Measurements from ENCODE around the gene TYROBP. TPM values are rescaled to one million over a fixed set of nuclear protein-coding genes. Genes with fewer than 3 reads are reported as not detected.

Gene TYROBP
- total and polyA plus RNA-seq, 2 of the 4 experiments (the other 2 are of a cell fraction): not detected

DNA sequence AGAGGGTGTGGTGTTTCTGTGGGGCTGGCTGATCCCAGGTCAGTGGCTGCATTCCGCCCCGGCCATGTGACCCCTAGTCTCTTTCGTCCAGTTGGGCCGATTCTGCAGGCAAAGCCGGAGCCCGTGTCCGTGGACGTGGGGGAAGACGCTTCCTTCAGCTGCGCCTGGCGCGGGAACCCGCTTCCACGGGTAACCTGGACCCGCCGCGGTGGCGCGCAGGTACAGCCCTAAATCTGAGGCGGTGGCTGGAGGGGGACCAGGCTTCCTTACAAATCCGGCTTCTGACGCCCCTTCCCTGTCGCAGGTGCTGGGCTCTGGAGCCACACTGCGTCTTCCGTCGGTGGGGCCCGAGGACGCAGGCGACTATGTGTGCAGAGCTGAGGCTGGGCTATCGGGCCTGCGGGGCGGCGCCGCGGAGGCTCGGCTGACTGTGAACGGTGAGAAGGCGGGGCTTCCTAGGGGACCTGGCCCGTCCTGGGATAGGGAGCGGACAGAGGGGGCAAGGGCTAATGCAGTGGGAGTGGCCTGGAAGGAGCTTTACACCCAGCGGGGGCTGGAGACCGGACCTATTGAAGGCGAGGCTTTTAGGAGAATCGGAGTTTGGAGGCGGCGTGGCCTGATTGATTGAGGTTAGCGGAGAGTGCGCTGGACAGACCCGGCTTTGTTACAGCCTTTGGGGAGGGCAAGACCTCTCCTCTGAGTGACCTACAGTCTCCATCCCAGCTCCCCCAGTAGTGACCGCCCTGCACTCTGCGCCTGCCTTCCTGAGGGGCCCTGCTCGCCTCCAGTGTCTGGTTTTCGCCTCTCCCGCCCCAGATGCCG, 47.1 kb downstream of the TYROBP start:
- no peak for TF ChIP-seq NFE2L2 (IDR thresholded peaks at IDR 0.05; ENCODE audit: low read depth, low read length)
- no peak for TF ChIP-seq RCOR1 (IDR thresholded peaks at IDR 0.05; ENCODE audit: insufficient replicate concordance, low read length)
- no peak for TF ChIP-seq SMC3 (IDR thresholded peaks at IDR 0.05; ENCODE audit: low read depth, low read length)
- TF ChIP-seq CTCF (conservative IDR thresholded peaks at IDR 0.05; ENCODE audit: low read depth, low read length): no peak
- no peak for TF ChIP-seq RAD21 (IDR thresholded peaks at IDR 0.05; ENCODE audit: low read length)
- TF ChIP-seq, protein P1, sequence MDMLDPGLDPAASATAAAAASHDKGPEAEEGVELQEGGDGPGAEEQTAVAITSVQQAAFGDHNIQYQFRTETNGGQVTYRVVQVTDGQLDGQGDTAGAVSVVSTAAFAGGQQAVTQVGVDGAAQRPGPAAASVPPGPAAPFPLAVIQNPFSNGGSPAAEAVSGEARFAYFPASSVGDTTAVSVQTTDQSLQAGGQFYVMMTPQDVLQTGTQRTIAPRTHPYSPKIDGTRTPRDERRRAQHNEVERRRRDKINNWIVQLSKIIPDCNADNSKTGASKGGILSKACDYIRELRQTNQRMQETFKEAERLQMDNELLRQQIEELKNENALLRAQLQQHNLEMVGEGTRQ (IDR thresholded peaks at IDR 0.05; ENCODE audit: low read depth, low read length): no peak
- no peak for TF ChIP-seq POLR2A (IDR thresholded peaks at IDR 0.05; ENCODE audit: low read depth, low read length)
- no peak for TF ChIP-seq FOS (IDR thresholded peaks at IDR 0.05; ENCODE audit: low read depth, low read length)
- TF ChIP-seq MAZ (IDR thresholded peaks at IDR 0.05; ENCODE audit: borderline replicate concordance, low read depth, low read length): no peak
- no peak for TF ChIP-seq MAFK (IDR thresholded peaks at IDR 0.05; ENCODE audit: low read depth, low read length)
- TF ChIP-seq MXI1 (IDR thresholded peaks at IDR 0.05; ENCODE audit: borderline replicate concordance, low read depth, low read length): no peak
- no peak for TF ChIP-seq CHD1 (IDR thresholded peaks at IDR 0.05; ENCODE audit: low read depth, low read length)
- no peak overlapping the region for H4K5ac ChIP-seq (ENCODE audit: low read depth, low read length)
- H2AK5ac ChIP-seq (ENCODE audit: low read depth, low read length): no peak overlapping the region
- ATAC-seq (ENCODE audit: low read depth) (no peak), DNase-seq (no peak)
- peak overlapping the region; percentile 72 for H2AFZ ChIP-seq (replicated peaks; ENCODE audit: low read length, poor library complexity)
- H3K9me3 ChIP-seq (ENCODE audit: control insufficient read depth, insufficient read depth, low read length): no peaks in the 10 kb centered on the region
- dilution Hi-C loops (cut with HindIII; ENCODE audit: low sequenced_read_pairs, unreplicated experiment) (no loop called here), in situ Hi-C loops (cut with MboI; ENCODE audit: low sequenced_read_pairs) (no loop called here), intact Hi-C loops (cut with micrococcal nuclease) (no loop called here)
- no peak overlapping the region for H3K18ac ChIP-seq (ENCODE audit: low read depth, low read length)
- H2BK120ac ChIP-seq (ENCODE audit: low read depth, low read length): no peak overlapping the region
- H3K4me3 ChIP-seq (ENCODE audit: insufficient read depth, low read depth, low read length): no peak overlapping the region
- no peak overlapping the region for H2BK5ac ChIP-seq (ENCODE audit: low read depth, low read length, poor library complexity, severe bottlenecking)
- H2BK15ac ChIP-seq (ENCODE audit: low read depth, low read length): no peak overlapping the region
- H2AK9ac ChIP-seq (replicated peaks; ENCODE audit: low read depth, low read length, poor library complexity): no peak overlapping the region
- no peak overlapping the region for H4K91ac ChIP-seq (ENCODE audit: insufficient read depth, low read depth, low read length)
- no peak overlapping the region for H3K56ac ChIP-seq (ENCODE audit: extremely low read depth, insufficient read depth, low read length)
- H3K4me1 ChIP-seq (ENCODE audit: control insufficient read depth, insufficient read depth, low read length): no peaks in the 10 kb centered on the region; the same call in 1 of the 2 replicates
- H4K8ac ChIP-seq (ENCODE audit: low read depth in 2 of 2, low read length in 2 of 2): no peak overlapping the region
- no peaks in the 10 kb centered on the region for H3K79me1 ChIP-seq (ENCODE audit: low read depth in 1 of 2, low read length in 2 of 2)
- H3K4ac ChIP-seq (ENCODE audit: low read depth, low read length): no peak overlapping the region
- H3K9ac ChIP-seq (ENCODE audit: low read depth, low read length): no peak overlapping the region
- WGBS, 2 experiments (ENCODE audit: extremely low coverage in 2 of 2, insufficient read length in 1 of 2): 12% methylated on average over 23 of the region's 55 CpGs; no CpG with 5 or more reads in 1 of the 2 experiments
- H2BK20ac ChIP-seq (ENCODE audit: low read depth, low read length): no peak overlapping the region
- no peak overlapping the region for H3K27ac ChIP-seq (ENCODE audit: insufficient read depth, low read length)
- no TSS peak for BruUV-seq (replicated peaks)
- H3K23ac ChIP-seq (ENCODE audit: low read depth, low read length): no peak overlapping the region
- H4K20me1 ChIP-seq (ENCODE audit: insufficient read depth, low read length): no peaks in the 10 kb centered on the region; the same call in 1 of the 2 replicates
- H3K27me3 ChIP-seq (ENCODE audit: control insufficient read depth, insufficient read depth, low read length): peaks cover 73% of the 10 kb centered on the region
- H3K4me2 ChIP-seq (ENCODE audit: low read depth, low read length): no peak overlapping the region
- ChIA-PET CTCF (no interaction called here), POLR2A (ENCODE audit: unreplicated experiment) (no interaction called here)
- H3K36me3 ChIP-seq (ENCODE audit: control insufficient read depth, insufficient read depth, low read length): no peaks in the 10 kb centered on the region
- H3K9me1 ChIP-seq (ENCODE audit: insufficient read depth, low read length): no peaks in the 10 kb centered on the region
- no peak overlapping the region for H3K14ac ChIP-seq (replicated peaks; ENCODE audit: low read depth, low read length)
